ENCODE measurements around the gene SLAIN1.
"Not testable (repeated sequence)": the region's sequence is repeated elsewhere in the genome, so short reads cannot be mapped to it uniquely, and the experiment has no call there.

Gene SLAIN1

GRCh38 chr13:77697217-77698103 is at the start of gene SLAIN1:
SLAIN1 (plus strand) TSS chr13:77697687; CDS start chr13:77697914, 227 bp downstream.
- DNase-seq = peak; percentile 82

DNA sequence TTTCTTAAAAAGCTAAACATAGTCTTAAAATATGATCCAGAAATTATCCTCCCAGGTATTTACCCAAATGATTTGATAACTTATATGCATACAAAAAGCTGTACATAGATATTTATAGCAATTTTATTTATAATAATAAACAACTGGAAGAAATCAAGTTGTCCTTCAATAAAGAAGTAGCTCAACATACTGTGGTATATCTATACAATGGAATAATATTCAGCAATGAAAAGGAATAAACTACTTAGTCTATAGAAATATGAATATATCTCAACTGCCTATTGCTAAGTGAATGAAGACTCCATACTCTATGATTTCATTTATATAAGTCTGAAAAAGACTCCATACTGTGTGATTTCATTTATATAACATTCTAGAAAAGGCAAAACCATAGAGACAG is 47.1 kb upstream of the SLAIN1 start:
- DNase-seq = no peak

GRCh38 chr13:77653301-77653700 is 44.2 kb upstream of the SLAIN1 start:
- DNase-seq = no peak

DNA sequence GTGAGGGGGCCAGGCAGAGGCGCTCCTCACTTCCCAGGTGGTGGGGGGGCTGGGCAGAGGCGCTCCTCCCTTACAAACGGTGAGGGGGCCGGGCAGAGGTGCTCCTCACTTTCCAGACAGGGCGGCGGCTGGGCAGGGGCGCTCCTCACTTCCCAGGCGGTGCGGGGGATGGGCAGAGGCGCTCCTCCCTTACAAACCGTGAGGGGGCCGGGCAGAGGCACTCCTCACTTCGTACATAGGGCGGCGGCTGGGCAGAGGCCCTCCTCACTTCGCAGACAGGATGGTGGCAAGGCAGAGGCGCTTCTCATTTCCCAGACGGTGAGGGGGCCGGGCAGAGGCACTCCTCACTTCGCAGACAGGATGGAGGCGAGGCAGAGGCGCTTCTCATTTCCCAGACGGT is 37.5 kb upstream of the SLAIN1 start:
- not testable (repeated sequence) for DNase-seq

GRCh38 chr13:77660841-77661250 is 36.6 kb upstream of the SLAIN1 start:
- DNase-seq = no peak

DNA sequence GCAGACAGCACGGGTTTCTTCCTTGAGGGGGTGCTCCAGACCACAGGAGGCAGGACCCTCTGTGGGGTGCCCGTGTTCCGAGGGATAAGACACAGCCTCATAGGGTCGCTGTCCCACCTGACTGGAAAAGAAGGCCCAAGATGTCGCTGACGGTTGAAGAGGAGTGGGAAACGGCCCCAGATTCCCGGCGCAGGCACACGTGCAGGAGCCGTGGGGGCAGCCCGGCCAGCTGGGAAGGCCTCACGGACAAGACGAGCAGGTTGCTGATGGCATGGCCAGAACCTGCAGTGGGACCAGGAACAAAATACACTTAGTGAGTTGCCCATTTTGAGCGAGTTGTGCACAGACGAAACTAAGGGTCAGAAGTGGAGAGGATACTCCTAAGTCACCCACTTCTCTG is 35.2 kb upstream of the SLAIN1 start:
- not testable (repeated sequence) for DNase-seq

GRCh38 chr13:77662831-77663230 is 34.7 kb upstream of the SLAIN1 start:
- not testable (repeated sequence) for DNase-seq

DNA sequence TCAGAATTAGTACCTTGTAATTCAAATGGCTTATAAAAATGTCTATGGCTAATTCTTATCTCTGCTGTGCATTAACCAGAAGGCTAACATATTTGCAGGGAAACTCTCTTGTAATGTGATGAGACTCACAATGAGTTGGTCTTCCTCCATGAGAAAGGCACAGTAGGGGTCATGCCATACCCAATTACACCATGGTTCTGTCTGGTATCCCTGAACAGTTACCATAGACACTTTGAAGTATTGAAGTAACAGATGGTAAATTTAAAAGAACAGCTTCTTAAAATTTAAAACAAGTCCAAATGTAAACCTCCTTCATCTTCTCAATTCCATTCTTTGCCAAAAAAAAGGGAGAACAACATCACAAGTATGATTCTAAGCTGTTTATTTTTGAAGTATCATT is 22.6 kb upstream of the SLAIN1 start:
- DNase-seq = no peak

- DNase-seq = no peak
These were observed 18.7 kb upstream of the SLAIN1 start for GRCh38 chr13:77678691-77679235.

DNA sequence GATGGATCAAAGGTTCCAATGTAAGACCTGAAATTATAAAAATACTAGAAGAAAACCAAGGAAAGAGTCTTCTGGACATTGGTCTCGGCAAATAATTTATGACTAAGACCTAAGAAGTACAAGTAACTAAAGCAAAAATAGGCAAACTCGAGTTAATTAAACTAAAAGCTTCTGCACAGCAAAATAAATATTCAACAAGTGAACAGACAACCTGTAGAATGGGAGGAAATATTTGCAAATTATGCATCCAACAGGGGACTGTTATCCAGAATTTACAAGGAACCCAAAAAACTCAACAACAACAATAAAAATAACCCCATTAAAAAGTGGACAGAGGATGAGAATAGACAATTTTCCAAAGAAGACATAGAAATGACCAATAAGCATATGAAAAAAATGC is 9.7 kb upstream of the SLAIN1 start:
- DNase-seq = no peak

- DNase-seq = no peak
These were observed 5.6 kb upstream of the SLAIN1 start for GRCh38 chr13:77691871-77692270.

DNA sequence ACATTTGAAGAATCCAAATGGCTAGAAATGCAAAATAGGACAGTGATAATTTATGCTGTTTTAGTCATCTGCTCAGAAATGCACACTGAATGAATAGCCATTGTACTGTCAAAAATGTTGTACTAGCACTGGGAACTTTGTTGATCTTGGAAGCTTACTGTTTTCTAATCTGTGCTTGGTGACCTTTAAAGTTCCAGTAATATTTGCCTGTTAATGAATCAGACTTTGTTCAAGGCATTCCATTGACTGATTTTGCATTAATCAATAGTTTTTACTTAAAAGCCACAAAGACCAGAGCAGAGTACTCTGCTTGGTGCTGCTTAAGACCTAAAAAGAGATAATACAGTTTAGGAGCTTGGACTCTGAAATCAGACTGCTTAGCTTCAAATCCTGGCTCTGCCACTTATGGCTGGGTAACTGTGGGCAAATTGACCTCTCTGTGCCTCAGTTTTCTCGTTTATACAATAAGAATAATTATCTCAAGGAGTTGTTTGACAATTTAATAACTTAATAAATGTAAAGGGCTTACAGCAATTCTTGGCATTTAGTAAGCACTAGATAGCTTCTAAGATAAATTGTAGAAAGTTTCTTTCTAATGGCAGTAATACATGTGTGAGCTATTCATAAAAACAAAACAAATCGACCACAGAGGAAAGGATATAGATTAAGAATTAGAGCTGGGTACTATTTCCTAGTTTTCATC is 4.6 kb upstream of the SLAIN1 start:
- DNase-seq = no peak

DNA sequence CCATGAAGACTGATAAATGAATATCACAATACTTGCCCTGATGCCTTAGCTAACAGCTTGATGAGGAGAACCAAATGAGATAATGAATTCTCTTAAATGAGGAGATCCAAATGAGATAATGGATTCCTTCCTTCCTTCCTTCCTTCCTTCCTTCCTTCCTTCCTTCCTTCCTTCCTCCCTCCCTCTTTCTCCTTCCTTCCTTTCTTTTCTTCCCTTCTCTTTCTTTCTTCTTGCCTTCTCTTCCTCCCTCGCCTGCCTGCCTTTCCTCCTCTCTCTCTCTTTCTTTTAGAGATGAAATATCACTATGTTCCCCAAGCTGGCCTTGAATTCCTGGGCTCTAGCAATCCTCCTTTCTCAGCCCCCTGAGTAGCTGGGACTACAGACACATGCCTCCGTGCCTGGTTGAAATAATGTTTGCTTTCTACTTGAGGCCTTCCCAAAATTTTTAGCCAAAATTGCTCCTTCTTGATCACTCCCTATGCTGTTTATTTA is 4.0 kb upstream of the SLAIN1 start:
- no peak for DNase-seq

- DNase-seq = no peak
These were observed 1.2 kb upstream of the SLAIN1 start for GRCh38 chr13:77696006-77696878.

- DNase-seq = no peak
These were observed 639 bp upstream of the SLAIN1 start for GRCh38 chr13:77696879-77697216.

DNA sequence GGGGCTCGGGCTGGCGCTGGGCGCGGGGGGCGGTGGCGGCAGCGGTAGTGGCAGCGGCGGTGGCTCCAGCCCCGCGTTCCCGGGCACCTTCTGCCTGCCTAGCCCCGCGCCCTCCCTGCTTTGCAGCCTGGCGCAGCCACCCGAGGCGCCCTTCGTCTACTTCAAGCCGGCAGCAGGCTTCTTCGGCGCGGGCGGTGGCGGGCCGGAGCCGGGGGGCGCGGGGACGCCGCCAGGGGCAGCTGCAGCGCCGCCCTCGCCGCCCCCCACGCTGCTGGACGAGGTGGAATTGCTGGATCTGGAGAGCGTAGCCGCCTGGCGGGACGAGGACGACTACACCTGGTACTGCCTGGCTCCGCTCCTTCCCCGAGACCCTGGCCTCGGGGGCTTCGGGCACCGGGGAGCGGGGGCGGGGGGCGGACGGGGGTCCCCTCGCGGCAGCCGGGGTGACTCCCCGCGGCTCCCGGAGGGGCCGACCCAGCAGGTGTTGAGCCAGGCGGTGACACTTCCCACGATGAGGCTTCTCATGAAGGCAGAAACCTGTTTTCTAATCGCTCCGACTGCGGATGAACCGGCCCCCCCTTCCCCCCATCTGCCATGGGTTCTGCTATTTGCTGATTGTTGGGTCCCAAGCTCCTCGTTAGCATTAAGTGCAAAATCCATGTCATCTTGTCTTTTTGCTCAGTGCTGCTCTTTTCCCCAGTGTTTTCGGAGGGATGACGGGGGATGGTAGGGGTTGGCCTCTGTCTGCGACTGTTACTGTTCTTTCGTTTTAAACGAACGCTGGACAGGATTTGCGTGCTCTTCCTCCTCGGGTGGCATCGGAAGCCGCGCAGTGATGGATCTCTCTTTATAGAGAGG is 943 bp downstream of the SLAIN1 start:
- DNase-seq = peak; percentile 52

DNA sequence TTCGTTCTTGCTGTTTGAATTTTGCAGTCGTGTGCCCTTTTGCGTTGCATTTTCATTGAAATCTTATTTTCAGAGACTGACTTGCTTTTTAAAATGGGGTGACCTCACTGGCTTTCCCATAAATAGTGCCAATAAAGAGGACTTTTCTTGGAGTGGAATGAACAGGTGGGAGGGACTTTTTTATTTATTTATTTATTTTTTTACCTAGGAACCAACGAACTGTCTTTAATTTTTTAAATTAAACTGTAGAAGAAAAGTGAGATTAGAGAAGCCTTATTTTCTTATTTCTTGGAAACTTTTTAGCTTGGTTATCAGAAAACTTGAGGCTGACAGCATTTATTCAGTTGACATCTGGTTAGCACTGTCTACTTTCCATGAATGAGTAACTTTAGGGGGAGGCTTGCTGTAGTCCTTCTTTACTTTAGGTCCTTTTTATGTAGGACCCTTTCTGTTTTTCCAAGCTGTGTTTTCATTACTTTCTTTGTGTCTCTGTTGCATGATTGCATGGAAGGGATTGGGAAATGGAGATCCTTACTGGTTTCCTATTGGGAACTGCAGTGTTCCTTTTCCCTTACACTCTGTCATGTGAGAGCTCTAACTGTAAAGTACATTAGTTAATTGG is 1.7 kb downstream of the SLAIN1 start:
- DNase-seq = no peak

- DNase-seq = no peak
These were observed 3.8 kb downstream of the SLAIN1 start for GRCh38 chr13:77701305-77701704.

DNA sequence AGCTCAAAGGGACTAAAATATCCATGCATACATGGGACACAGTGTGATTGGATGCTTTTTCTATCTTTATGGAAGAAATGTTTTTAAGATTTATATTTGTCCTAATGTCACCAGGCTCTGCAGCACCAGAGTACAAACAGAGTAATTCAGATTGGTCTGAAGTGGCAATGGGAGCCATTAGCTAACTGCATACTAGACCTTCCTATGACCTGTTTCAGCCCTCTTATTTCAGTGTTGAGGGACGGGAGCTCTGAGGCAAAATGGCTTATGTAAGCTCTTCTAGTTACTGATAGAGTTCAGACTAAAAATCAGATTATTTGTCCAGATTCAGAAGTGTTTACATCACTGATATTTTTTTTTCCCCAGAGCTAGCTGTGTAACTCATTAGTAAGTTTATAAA is 4.9 kb downstream of the SLAIN1 start:
- DNase-seq = no peak

DNA sequence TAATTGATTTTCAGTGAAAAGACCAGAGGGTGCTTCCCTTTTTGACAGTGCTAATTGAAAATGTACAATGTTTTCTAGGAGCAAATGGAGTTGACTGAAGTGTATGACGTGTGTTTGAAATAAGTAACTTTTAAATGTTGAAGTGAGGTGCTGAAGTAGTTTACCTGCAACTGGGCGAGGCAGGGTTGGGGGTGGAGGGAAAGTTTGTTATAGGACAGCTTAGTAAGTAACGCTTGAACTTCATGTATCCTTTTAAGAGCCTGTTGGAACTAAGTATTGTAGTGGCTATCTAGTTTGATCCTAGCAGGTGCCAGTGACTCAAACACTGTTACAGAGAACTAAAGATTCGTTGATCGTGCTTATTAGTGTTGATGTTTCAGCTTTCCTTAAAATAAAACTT is 5.9 kb downstream of the SLAIN1 start:
- DNase-seq = no peak

- DNase-seq = no peak
These were observed 16.8 kb downstream of the SLAIN1 start for GRCh38 chr13:77714119-77714755.
